Measurements from ENCODE around the gene PSMB7. TPM values are rescaled to one million over a fixed set of nuclear protein-coding genes. Genes with fewer than 3 reads are reported as not detected.

The PSMB7 gene
- polyA plus RNA-seq, 1 of the 3 experiments (the other 2 are of a cell fraction), result 357 TPM

DNA sequence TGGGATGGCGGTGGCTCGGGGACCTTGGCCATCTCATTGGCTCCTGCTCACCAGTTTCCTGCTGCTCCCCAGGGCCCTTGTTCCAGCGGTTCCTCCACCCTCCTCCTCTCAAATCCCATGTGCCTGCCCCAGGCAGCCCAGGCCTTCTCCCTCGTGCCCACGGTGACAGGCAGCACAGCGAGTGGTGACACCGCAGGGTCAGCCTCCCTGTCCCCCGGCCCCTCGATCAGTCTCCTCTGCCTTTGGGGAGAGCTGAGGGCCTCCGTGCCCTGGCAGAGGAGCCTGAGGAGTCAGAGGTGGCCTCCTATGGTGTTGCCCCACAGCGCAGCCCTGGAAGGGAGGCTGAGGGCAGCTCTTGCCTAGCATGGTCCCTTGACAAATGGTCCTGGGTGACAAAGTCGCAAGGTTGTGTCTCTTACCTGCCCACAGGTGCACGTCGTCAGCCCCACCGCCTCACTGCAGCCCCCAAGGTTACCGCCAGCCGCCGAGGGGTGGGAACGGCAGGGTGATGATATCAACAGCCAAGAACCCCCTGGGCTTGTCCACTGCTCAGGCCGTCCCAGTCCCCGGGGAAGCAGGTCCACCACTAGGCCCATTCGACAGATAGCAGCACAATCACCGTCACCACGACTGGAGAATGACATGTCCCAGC, 107.7 kb downstream of the PSMB7 start:
- peaks cover 80% of the 10 kb centered on the region for H3K79me2 ChIP-seq (ENCODE audit: insufficient read depth)
- 91% methylated on average over 12 of the region's 24 CpGs for WGBS (ENCODE audit: low lambda C conversion rate)
- TF ChIP-seq GATA2 (CRISPR knock-in tag; IDR thresholded peaks at IDR 0.05), result no peak
- TF ChIP-seq, protein P1, sequence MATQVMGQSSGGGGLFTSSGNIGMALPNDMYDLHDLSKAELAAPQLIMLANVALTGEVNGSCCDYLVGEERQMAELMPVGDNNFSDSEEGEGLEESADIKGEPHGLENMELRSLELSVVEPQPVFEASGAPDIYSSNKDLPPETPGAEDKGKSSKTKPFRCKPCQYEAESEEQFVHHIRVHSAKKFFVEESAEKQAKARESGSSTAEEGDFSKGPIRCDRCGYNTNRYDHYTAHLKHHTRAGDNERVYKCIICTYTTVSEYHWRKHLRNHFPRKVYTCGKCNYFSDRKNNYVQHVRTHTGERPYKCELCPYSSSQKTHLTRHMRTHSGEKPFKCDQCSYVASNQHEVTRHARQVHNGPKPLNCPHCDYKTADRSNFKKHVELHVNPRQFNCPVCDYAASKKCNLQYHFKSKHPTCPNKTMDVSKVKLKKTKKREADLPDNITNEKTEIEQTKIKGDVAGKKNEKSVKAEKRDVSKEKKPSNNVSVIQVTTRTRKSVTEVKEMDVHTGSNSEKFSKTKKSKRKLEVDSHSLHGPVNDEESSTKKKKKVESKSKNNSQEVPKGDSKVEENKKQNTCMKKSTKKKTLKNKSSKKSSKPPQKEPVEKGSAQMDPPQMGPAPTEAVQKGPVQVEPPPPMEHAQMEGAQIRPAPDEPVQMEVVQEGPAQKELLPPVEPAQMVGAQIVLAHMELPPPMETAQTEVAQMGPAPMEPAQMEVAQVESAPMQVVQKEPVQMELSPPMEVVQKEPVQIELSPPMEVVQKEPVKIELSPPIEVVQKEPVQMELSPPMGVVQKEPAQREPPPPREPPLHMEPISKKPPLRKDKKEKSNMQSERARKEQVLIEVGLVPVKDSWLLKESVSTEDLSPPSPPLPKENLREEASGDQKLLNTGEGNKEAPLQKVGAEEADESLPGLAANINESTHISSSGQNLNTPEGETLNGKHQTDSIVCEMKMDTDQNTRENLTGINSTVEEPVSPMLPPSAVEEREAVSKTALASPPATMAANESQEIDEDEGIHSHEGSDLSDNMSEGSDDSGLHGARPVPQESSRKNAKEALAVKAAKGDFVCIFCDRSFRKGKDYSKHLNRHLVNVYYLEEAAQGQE (IDR thresholded peaks at IDR 0.05; ENCODE audit: low read depth, low read length), result no peak
- TF ChIP-seq, protein P2, sequence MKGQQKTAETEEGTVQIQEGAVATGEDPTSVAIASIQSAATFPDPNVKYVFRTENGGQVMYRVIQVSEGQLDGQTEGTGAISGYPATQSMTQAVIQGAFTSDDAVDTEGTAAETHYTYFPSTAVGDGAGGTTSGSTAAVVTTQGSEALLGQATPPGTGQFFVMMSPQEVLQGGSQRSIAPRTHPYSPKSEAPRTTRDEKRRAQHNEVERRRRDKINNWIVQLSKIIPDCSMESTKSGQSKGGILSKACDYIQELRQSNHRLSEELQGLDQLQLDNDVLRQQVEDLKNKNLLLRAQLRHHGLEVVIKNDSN (IDR thresholded peaks at IDR 0.05; ENCODE audit: borderline replicate concordance, low read depth), result no peak
- no peaks in the 10 kb centered on the region for H3K9me2 ChIP-seq
- CTCF ChIA-PET, result interaction anchor here (2.0 kb wide), 1 partner anchor 14 kb away, joined by 7 read pairs; no protein-coding TSS in a partner anchor
- DNase-seq, result no peak
- H3K27me3 ChIP-seq (ENCODE audit: insufficient read depth), result no peaks in the 10 kb centered on the region
- H3K36me3 ChIP-seq (replicated peaks in 1 of 2; ENCODE audit: control insufficient read depth in 1 of 2, insufficient read depth in 2 of 2, low read length in 1 of 2), result peaks cover 11 to 13% of the 10 kb centered on the region in 2 experiments
- peak overlapping the region in 1 of 2 experiments; percentile 77; a peak in 1 of 4 replicates for H3K27ac ChIP-seq (ENCODE audit: low read depth in 2 of 2, low read length in 1 of 2)
- H3K9ac ChIP-seq, result no peak overlapping the region
- H3K4me1 ChIP-seq (ENCODE audit: control insufficient read depth in 1 of 2, insufficient read depth in 2 of 2, low read depth in 1 of 2, low read length in 1 of 2), result peaks cover 0 to 23% of the 10 kb centered on the region in 2 experiments; a peak in 2 of 4 replicates
- H2AFZ ChIP-seq (ENCODE audit: low read depth), result no peak overlapping the region
- H3K4me2 ChIP-seq, result no peak overlapping the region
- POLR2A ChIA-PET, result no interaction called here
- H4K20me1 ChIP-seq (ENCODE audit: insufficient read depth), result no peaks in the 10 kb centered on the region
- peaks cover 25% of the 10 kb centered on the region for H3F3A ChIP-seq (replicated peaks; ENCODE audit: insufficient read depth)
- no peaks in the 10 kb centered on the region for H3K9me3 ChIP-seq
- no peak overlapping the region for H3K4me3 ChIP-seq (ENCODE audit: low read depth in 2 of 2, low read length in 1 of 2)

DNA sequence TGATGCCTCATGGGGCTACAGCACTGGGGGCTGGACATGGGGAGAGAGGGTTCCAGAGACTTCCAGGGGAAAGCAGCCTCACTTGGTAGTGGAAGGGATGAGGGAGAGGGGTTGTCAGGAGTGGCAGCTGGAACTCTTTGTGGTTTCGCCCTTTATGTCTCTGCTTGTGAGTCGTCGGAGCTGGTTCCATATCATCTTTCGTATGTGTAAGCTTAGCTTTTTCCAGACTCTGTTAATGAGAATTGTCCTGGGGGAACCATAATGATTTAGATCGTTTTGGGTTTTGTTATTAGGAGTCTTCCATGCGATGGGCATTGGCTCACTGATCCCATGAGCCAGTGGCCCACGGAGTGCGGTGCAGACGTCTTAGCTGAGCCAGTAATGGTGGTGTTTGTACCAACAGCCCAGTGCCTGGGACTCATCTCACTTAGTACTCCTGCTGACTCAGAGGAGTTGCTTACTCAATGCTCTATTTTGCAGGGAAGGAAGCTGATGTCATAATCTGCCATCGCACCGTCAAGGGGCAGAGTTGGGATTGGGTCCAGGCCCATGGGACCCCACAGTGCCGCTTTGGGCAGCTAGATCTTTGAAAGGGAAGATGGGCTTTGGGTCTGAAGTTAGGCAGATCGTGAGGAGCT, 109.0 kb downstream of the PSMB7 start:
- Histone ChIP-seq H3K9ac (0 out of 2 replicates have a peak overlapping the region, but pooled peaks have one; percentile 15), H3K36me3 (replicated peaks in 1 of 2; ENCODE audit: control insufficient read depth in 1 of 2, insufficient read depth in 2 of 2, low read length in 1 of 2) (peaks cover 11 to 17% of the 10 kb centered on the region in 2 experiments), H3K27ac (ENCODE audit: low read depth in 2 of 2, low read length in 1 of 2) (peak overlapping the region in 1 of 2 experiments; percentile 77; a peak in 2 of 4 replicates), H3F3A (replicated peaks; ENCODE audit: insufficient read depth) (peaks cover 25% of the 10 kb centered on the region), H3K9me2 (no peaks in the 10 kb centered on the region), H3K4me3 (ENCODE audit: low read depth in 2 of 2, low read length in 1 of 2) (no peak overlapping the region), H3K27me3 (ENCODE audit: insufficient read depth) (no peaks in the 10 kb centered on the region), H3K9me3 (no peaks in the 10 kb centered on the region), H3K4me2 (peak overlapping the region; percentile 35), H4K20me1 (ENCODE audit: insufficient read depth) (no peaks in the 10 kb centered on the region), H2AFZ (ENCODE audit: low read depth) (no peak overlapping the region), H3K79me2 (ENCODE audit: insufficient read depth) (peaks cover 74% of the 10 kb centered on the region), H3K4me1 (ENCODE audit: control insufficient read depth in 1 of 2, insufficient read depth in 2 of 2, low read depth in 1 of 2, low read length in 1 of 2) (peaks cover 0 to 23% of the 10 kb centered on the region in 2 experiments; a peak in 2 of 4 replicates)
- CTCF ChIA-PET, result interaction anchor here (1.1 to 2.0 kb wide), 3 partner anchors 15 to 180 kb away, joined by 4 to 7 read pairs (median 5); no protein-coding TSS in a partner anchor
- POLR2A ChIA-PET, result no interaction called here
- no peak for DNase-seq
- WGBS (ENCODE audit: low lambda C conversion rate), result 41% methylated on average over 11 of the region's 13 CpGs
- TF ChIP-seq FOSL2 (IDR thresholded peaks at IDR 0.05; ENCODE audit: borderline replicate concordance, low read depth) (peak; percentile 85), RCOR1 (IDR thresholded peaks at IDR 0.05; ENCODE audit: low read length) (no peak), MXI1 (IDR thresholded peaks at IDR 0.05; ENCODE audit: low read depth, low read length) (no peak), FOXJ3 (CRISPR knock-in tag; IDR thresholded peaks at IDR 0.05) (no peak), CHD2 (IDR thresholded peaks at IDR 0.05; ENCODE audit: low read length, partially characterized antibody) (no peak), EZH2phosphoT487 (IDR thresholded peaks at IDR 0.05; ENCODE audit: borderline replicate concordance, low read depth) (no peak), TAF1 (IDR thresholded peaks at IDR 0.05; ENCODE audit: borderline replicate concordance, low read depth, low read length) (no peak), MEF2A (IDR thresholded peaks at IDR 0.05; ENCODE audit: borderline replicate concordance, low read depth) (no peak), FOXM1 (IDR thresholded peaks at IDR 0.05; ENCODE audit: low read depth) (no peak), RAD21 (IDR thresholded peaks at IDR 0.05; ENCODE audit: low read length) (no peak), RXRA (IDR thresholded peaks at IDR 0.05; ENCODE audit: borderline replicate concordance, low read depth) (peak; percentile 62; the same call in 1 of the 2 replicates)
- TF ChIP-seq, protein P3, sequence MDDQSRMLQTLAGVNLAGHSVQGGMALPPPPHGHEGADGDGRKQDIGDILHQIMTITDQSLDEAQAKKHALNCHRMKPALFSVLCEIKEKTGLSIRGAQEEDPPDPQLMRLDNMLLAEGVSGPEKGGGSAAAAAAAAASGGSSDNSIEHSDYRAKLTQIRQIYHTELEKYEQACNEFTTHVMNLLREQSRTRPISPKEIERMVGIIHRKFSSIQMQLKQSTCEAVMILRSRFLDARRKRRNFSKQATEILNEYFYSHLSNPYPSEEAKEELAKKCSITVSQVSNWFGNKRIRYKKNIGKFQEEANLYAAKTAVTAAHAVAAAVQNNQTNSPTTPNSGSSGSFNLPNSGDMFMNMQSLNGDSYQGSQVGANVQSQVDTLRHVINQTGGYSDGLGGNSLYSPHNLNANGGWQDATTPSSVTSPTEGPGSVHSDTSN (IDR thresholded peaks at IDR 0.05), result peak; percentile 53
- TF ChIP-seq, protein P4, sequence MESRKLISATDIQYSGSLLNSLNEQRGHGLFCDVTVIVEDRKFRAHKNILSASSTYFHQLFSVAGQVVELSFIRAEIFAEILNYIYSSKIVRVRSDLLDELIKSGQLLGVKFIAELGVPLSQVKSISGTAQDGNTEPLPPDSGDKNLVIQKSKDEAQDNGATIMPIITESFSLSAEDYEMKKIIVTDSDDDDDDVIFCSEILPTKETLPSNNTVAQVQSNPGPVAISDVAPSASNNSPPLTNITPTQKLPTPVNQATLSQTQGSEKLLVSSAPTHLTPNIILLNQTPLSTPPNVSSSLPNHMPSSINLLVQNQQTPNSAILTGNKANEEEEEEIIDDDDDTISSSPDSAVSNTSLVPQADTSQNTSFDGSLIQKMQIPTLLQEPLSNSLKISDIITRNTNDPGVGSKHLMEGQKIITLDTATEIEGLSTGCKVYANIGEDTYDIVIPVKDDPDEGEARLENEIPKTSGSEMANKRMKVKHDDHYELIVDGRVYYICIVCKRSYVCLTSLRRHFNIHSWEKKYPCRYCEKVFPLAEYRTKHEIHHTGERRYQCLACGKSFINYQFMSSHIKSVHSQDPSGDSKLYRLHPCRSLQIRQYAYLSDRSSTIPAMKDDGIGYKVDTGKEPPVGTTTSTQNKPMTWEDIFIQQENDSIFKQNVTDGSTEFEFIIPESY (IDR thresholded peaks at IDR 0.05; ENCODE audit: borderline replicate concordance, low read depth), result no peak
- TF ChIP-seq, protein P2 (IDR thresholded peaks at IDR 0.05; ENCODE audit: borderline replicate concordance, low read depth), result no peak
